Sigmoid colon (tissue), 4 donors: ENCODE data around the gene OR1N1.

Source experiments
- CTCF ChIP-seq, 4 experiments: fragments of 450-650 bp in 3 of 4; fragments of 200-600 bp in 1 of 4; IDR thresholded peaks; one replicate each; pipeline ENCODE4 v1.5.1; 2016 to 2019; ENCODE audit warnings: antibody characterized with exemption in 4 of 4, mild to moderate bottlenecking in 3 of 4, moderate library complexity in 2 of 4
- EP300 ChIP-seq, 4 donors: sonication (generic); formaldehyde crosslinking; IDR thresholded peaks; one replicate each; pipeline ENCODE4 v1.6.1; 2017; ENCODE audit warnings: antibody characterized with exemption in 4 of 4
- POLR2A ChIP-seq, 2 donors: fragments of 450-650 bp; IDR thresholded peaks; one replicate each; pipeline ENCODE4 v1.6.1; 2016; ENCODE audit warnings: antibody characterized with exemption in 2 of 2, mild to moderate bottlenecking in 2 of 2, moderate library complexity in 2 of 2

- TF ChIP-seq CTCF (IDR thresholded peaks at IDR 0.05) (no peak), EP300 (IDR thresholded peaks at IDR 0.05) (no peak), POLR2A (IDR thresholded peaks at IDR 0.05) (no peak)
Measured at GRCh38 chr9:122519376-122519775, 7.7 kb downstream of the OR1N1 start.
